GM12891 (cell line): ENCODE data around the gene EIF5A.
A peak's percentile ranks its signal among the peaks of the same experiment; 100 is the strongest.

Experiments
- PAX5 ChIP-seq: IDR thresholded peaks from 2 replicates; pipeline ENCODE4 v1.6.1; 2011; ENCODE audit warnings: low read length, moderate library complexity, mild to moderate bottlenecking; ENCODE audit not compliant: insufficient read depth, severe bottlenecking
- POLR2A ChIP-seq: IDR thresholded peaks from 2 replicates; pipeline ENCODE4 v1.6.1; 2011; ENCODE audit warnings: low read depth, low read length, control low read depth
- POLR2AphosphoS5 ChIP-seq: IDR thresholded peaks from 2 replicates; pipeline ENCODE4 v1.6.1; 2011; ENCODE audit warnings: low read depth, low read length, control low read depth
- POU2F2 ChIP-seq: IDR thresholded peaks from 2 replicates; pipeline ENCODE4 v1.6.1; 2011; ENCODE audit warnings: low read depth, mild to moderate bottlenecking, control low read depth, low read length, moderate library complexity
- SPI1 ChIP-seq: IDR thresholded peaks from 2 replicates; pipeline ENCODE4 v1.6.1; 2011; ENCODE audit warnings: low read depth, low read length, control low read depth
- TAF1 ChIP-seq: IDR thresholded peaks from 2 replicates; pipeline ENCODE4 v1.6.1; 2011; ENCODE audit warnings: low read depth, low read length, control low read depth

DNA sequence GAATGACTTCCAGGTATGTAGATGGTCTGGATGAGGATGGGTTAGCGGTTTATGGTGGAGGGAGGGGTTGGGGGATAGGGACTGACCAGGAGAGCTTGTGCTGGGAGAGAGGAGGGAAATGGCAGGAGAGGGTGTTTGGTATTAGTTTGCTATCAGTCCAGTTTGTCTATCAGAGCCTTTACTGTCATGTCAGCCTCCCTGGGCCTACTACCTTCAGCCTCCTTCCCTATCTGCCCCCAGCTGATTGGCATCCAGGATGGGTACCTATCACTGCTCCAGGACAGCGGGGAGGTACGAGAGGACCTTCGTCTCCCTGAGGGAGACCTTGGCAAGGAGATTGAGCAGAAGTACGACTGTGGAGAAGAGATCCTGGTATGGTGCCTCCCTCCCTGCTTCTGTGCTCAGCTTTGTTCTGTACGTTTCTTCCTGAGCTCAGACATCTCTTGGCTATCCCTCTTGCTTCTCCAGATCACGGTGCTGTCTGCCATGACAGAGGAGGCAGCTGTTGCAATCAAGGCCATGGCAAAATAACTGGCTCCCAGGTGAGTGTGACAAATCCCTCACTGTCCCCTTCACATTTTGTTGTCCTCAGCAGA is 3.8 kb downstream of the EIF5A start:
- peak; percentile 63 for TF ChIP-seq POLR2A
- 0 out of 2 replicates have a peak, but pooled peaks have one; percentile 27 for TF ChIP-seq POLR2AphosphoS5
- TF ChIP-seq TAF1: no peak
- no peak for TF ChIP-seq PAX5
- no peak for TF ChIP-seq SPI1
- TF ChIP-seq POU2F2: no peak
